HUES48 (cell line): ENCODE data around the gene PHF20.
"Not testable (repeated sequence)": the region's sequence is repeated elsewhere in the genome, so short reads cannot be mapped to it uniquely, and the experiment has no call there.

Source experiments
- H3K27ac ChIP-seq: one replicate; pipeline ENCODE4 v1.7.0; 2013; ENCODE audit warnings: low read depth, low read length, inconsistent platforms
- H3K27me3 ChIP-seq: 2 replicates; pipeline ENCODE4 v1.6.1; 2013; ENCODE audit warnings: mild to moderate bottlenecking, low read length; ENCODE audit not compliant: control insufficient read depth, insufficient read depth
- H3K36me3 ChIP-seq: 2 replicates; pipeline ENCODE4 v1.6.1; 2013; ENCODE audit warnings: low read length; ENCODE audit not compliant: control insufficient read depth, insufficient read depth
- H3K4me1 ChIP-seq: 2 replicates; pipeline ENCODE4 v1.6.1; 2013; ENCODE audit warnings: mild to moderate bottlenecking, low read length; ENCODE audit not compliant: control insufficient read depth, insufficient read depth
- H3K4me3 ChIP-seq: 2 replicates; pipeline ENCODE4 v1.5.1; 2013; ENCODE audit warnings: mild to moderate bottlenecking, low read depth, low read length
- H3K9ac ChIP-seq: 2 replicates; pipeline ENCODE4 v1.6.1; 2013; ENCODE audit warnings: mild to moderate bottlenecking, low read depth, low read length, moderate library complexity
- H3K9me3 ChIP-seq: 2 replicates; pipeline ENCODE4 v1.6.1; 2013; ENCODE audit warnings: low read length; ENCODE audit not compliant: control insufficient read depth, insufficient read depth

PHF20 gene

DNA sequence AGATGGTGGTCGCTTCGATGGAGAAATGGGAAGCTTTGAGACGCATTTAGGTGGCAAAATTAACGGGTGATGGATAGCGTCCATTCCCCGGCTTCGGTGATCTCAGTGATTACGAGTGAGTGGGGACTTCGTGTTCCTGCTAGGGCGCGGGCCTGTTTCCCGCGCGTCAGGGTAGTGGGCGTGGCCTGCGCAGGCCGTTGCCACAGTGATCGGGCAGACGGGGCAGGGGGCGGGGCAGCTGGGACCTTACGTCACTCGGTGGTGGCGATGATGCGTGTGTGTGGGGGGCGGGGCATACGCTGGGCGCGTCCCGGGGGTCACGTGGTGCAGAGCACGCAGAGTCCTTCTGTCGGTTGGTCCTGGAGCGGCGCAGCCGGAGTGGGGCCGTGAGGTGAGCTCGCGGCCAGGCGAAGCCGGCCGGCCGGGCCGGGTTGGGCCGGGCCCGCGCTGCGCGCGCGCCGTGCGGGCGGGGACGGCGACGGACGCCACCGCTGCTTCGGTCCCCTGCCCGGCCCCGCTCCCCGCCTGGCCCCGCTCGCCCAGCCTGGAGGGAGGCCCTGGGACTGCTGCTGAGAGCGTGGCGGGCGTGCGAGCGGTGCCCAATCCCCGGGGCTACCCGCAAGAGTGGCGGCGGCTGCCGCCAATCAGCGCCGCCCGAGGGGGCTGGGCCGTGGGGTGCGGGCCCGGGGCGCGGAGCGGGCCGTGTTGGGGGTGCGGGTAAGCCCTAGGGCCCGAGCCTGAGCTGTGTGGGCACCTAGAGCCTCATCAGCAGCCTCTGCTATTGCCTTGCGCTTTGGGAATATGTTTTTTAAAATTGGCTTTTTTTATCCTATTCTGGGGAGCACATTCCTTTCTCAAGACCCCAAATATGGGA lies at the start of gene PHF20:
TSS of gene PHF20 (plus strand) at position 327 of the 874 bp plus-strand sequence. CDS start 29,508 bp downstream, outside the sequence.
- H3K4me1 ChIP-seq: peaks cover 29% of the 10 kb centered on the region
- H3K9ac ChIP-seq: peak within 1 kb of the TSS; percentile 74
- peak within 1 kb of the TSS; percentile 93 for H3K4me3 ChIP-seq
- peaks cover 9% of the 10 kb centered on the region for H3K36me3 ChIP-seq
- peak within 1 kb of the TSS; percentile 71 for H3K27ac ChIP-seq
- H3K9me3 ChIP-seq: no peaks in the 10 kb centered on the region
- peaks cover 9% of the 10 kb centered on the region for H3K27me3 ChIP-seq

DNA sequence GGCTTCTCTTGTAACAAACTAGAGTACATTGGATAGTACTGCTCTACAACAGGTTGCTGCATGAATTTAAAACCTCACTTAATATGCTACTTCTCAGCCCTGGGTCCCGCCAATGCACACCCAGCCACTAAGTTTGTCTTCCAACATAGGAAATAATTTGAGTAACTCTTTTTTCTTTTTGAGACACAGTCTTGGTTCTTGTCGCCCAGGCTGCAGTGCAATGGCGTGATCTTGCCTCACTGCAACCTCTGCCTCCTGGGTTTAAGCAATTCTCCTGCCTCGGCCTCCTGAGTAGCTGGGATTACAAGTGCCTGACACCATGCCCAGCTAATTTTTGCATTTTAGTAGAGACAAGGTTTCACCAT lies 48.6 kb upstream of the PHF20 start:
- H3K9me3 ChIP-seq, H3K9ac ChIP-seq, H3K27ac ChIP-seq, H3K27me3 ChIP-seq, H3K4me3 ChIP-seq, H3K4me1 ChIP-seq: not testable (repeated sequence)
- H3K36me3 ChIP-seq: peaks cover 98% of the 10 kb centered on the region

DNA sequence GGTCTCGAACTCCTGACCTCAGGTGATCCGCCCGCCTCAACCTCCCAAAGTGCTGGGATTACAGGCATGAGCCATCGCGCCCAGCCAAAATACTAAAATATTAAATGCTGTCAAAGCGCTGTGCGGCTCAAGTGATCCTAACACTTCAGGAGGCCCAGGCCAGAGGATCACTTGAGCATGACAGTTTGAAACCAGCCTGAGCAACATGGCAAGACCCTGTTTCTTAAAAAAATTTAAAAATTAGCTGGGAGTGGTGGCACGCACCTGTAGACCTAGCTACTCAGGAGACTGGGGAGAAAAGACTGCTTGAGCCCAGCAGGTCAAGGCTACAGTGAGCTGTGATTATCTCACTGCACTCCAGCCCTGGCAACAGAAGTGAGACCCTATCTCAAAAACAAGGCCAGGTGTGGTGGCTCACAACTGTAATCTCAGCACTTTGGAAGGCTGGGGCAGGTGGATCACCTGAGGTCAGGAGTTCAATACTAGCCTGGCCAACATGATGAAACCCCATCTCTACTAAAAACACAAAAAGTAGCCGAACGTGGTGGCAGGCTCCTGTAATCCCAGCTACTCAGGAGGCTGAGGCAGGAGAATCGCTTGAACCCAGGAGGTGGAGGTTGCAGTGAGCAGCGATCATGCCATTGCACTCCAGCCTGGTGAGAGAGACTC lies 48.0 kb upstream of the PHF20 start:
- not testable (repeated sequence) for H3K4me1 ChIP-seq, H3K4me3 ChIP-seq, H3K27me3 ChIP-seq, H3K9ac ChIP-seq, H3K9me3 ChIP-seq, H3K27ac ChIP-seq
- peaks cover 98% of the 10 kb centered on the region for H3K36me3 ChIP-seq

DNA sequence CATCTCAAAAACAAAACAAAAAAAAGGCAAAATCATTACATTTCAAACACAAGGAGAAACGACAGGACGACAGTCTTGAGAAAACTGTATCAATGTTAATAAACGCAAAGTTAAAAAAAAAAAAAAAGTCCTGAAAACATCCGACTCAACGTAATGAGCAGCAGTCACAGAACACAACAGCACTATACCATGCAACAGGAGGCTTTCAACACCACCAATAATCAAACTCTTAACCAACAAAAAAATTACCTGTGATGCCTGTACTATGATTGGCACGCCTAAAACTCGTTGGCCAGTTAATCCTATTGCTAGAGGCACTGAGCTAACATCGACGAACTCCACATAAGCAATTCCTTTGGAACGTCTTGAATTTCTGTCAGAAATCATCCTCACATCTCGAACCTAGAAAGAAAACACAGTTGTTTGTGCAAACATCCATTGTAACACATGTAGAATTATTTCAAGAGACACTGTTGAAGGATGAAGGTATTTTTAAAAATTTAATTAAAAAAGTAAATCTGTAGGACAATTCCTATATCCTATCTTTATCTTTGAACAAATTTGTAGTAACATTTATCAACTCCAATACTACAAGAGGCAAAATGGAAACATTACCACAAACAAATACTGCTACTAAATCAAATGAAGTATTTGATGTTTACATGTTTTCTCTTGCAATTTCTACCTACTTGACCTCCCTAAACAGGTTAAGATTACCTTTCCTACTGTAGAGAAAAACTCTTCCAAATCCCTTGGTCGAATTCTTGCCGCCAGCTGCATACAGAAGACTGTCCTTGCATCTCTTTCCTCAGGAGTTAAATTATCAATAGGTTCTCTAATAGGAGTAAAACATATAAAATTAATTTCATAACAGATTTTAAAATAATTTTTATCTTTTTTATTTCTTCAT lies 47.2 kb upstream of the PHF20 start:
- Histone ChIP-seq H3K4me3 (no peak overlapping the region), H3K27ac (no peak overlapping the region), H3K9me3 (no peaks in the 10 kb centered on the region), H3K36me3 (peaks cover 98% of the 10 kb centered on the region), H3K27me3 (no peaks in the 10 kb centered on the region), H3K4me1 (no peaks in the 10 kb centered on the region), H3K9ac (no peak overlapping the region)

DNA sequence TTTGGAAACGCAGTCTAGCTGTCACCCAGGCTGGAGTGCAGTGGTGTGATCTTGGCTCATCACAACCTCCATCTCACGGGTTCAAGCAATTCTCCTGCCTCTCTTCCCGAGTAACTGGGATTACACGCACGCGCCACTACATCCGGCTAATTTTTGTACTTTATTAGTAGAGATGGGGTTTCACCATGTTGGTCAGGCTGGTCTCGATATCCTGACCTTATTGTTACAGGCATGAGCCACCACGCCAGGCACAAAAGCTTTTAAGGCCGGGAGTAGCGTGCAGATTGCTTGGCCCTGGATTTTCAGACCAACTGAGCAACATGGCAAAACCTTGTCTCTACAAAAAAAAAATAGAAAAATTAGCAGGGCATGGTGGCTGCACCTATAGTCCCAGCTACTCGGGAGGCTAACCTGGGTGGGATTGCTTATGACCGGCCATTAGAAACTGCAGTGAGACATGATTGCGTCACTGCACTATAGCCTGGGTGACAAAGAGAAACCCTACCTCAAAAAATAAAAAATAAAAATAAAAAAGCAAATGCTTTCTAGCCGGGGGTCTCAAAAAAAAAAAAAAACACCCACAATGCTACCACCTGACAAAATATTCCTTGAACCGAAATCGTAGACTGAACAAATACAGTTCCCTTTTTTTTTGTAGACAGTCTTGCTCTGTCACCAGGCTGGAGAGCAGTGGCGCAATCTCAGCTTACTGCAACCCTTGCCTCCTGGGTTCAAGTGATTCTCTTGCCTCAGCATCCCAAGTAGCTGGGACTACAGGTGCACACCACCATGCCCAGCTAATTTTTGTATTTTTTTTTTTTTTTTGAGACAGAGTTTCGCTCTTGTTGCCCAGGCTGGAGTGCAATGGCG lies 44.7 kb upstream of the PHF20 start:
- Histone ChIP-seq H3K4me3 (no peak overlapping the region), H3K27ac (no peak overlapping the region), H3K36me3 (peaks cover 98% of the 10 kb centered on the region), H3K27me3 (no peaks in the 10 kb centered on the region), H3K9ac (no peak overlapping the region), H3K9me3 (no peaks in the 10 kb centered on the region), H3K4me1 (no peaks in the 10 kb centered on the region)

DNA sequence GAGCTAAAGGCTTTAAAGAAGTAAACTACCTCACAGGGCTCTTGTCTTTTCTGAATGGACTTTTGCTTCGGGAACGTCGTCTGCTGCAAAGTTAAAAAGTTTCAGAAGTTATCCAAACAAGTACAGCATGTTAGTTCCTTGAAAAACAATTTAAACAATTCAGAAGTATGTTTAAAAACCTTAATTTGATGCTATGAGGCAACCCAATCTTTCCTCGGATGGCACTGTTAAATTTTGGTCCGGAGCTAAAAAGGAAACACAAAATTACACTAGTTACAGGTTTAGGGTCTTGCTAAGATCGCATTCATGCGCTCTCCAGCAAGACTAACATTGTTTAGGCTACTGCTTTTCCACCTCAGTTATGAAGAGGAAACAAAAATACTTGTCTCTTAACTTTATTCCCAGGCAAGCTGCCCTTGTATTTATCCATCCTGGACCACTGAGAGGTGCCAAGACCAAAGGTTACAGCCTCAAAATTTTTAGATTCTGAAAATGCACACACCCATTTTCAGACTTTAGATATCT lies 42.5 kb upstream of the PHF20 start:
- H3K9ac ChIP-seq: no peak overlapping the region
- peaks cover 98% of the 10 kb centered on the region for H3K36me3 ChIP-seq
- no peaks in the 10 kb centered on the region for H3K9me3 ChIP-seq
- H3K4me1 ChIP-seq: no peaks in the 10 kb centered on the region
- no peak overlapping the region for H3K27ac ChIP-seq
- no peaks in the 10 kb centered on the region for H3K27me3 ChIP-seq
- H3K4me3 ChIP-seq: no peak overlapping the region

DNA sequence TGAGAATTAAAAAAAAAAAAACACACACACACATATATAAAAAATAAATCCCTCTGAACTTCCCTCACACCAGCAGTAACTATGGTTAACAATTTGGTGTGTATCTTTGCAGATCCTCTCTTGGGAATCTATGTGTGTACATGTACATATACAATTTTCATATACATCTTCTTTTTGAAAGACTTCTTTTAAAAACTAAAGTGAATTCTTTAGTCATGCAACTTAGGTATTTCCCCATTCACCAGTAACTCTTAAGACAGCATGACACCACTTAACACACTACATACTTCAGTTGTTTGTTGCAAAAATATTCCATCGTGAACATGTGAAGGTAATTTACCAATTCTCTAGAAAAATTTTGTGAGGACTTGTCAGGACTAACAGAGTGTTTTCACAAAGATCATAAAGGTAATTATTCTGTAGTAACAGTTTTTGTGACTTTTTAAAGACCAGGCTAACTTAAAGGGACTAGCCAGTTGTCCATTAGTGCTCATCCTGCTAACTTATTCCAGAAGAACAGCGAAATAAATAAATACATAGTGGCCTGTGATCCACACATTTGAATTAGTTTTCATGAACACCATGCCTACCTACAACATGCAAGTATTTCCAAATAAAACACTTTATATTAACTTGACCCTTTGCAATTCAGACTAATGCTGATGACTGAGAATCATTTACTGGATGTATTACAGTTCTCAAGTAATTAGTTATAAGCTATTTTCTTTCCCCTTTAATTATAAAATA lies 41.8 kb upstream of the PHF20 start:
- Histone ChIP-seq H3K36me3 (peaks cover 98% of the 10 kb centered on the region), H3K9ac (no peak overlapping the region), H3K27me3 (no peaks in the 10 kb centered on the region), H3K9me3 (no peaks in the 10 kb centered on the region), H3K4me3 (no peak overlapping the region), H3K27ac (no peak overlapping the region), H3K4me1 (no peaks in the 10 kb centered on the region)

DNA sequence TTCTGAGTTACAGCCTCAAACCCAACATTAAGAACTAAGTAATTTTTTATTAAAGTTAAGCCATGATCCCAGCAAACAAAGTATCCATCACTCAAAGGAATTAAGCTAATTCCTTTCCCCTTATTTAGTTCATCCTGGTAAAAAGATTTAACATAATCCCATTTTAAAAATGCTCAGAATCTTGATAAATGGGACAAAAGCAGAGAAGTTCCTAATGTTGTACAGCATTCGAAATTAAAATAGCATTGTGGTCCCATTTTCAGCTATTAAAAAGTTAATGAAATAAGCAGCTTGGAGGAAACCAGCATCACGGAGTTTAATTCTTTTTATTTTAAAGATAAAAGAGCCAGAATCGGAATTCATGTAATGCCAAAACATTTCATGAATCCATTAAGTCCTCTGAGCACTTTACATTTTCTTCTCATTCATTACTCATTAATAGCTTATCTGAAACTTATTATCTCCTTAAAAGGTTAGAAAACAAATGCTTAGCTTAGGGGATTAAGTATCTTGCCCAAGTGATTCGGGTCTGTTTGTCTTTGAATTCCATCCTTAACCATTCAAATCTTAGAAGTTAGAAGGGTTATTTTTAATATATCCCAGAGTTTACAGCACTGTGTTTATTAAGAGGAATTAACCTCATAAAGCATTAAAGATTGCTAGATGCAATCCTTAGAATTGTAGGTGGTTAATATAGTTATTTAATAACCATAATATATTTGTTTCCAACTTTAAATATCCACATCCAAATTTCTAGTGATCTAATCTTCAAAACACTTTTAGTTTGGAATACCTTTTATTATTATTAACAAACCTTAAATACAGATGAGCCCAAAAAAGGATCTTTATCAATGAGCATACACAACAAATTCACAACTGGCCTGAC lies 41.0 kb upstream of the PHF20 start:
- H3K4me1 ChIP-seq: peaks cover 3% of the 10 kb centered on the region; the same call in 1 of the 2 replicates
- H3K9me3 ChIP-seq: no peaks in the 10 kb centered on the region
- no peak overlapping the region for H3K4me3 ChIP-seq
- H3K9ac ChIP-seq: no peak overlapping the region
- no peaks in the 10 kb centered on the region for H3K27me3 ChIP-seq
- no peak overlapping the region for H3K27ac ChIP-seq
- peaks cover 98% of the 10 kb centered on the region for H3K36me3 ChIP-seq

DNA sequence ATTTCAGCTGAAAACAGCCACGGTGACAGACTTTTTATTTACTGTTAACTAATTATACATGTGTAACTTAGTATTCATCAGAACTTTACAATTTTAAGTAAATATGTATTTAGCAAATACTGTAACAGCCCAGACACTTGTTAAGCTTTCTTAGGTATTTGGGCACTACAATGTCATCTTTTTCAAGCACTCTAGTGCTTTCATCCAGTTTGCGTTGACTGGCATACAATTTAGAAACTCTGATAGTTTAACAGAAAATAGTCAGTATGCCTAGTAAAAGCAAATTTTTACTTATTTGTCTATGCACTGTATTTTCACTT lies 40.4 kb upstream of the PHF20 start:
- H3K4me1 ChIP-seq: peaks cover 4% of the 10 kb centered on the region; the same call in 1 of the 2 replicates
- no peak overlapping the region for H3K27ac ChIP-seq
- H3K36me3 ChIP-seq: peaks cover 98% of the 10 kb centered on the region

More for the DNA sequence above, 40.4 kb upstream of the PHF20 start:
- H3K9ac ChIP-seq: no peak overlapping the region
- H3K9me3 ChIP-seq: no peaks in the 10 kb centered on the region
- no peaks in the 10 kb centered on the region for H3K27me3 ChIP-seq
- no peak overlapping the region for H3K4me3 ChIP-seq
